GM10248 (cell line): Measurements from ENCODE around the gene ZNF443.
"Not testable (repeated sequence)": the region's sequence is repeated elsewhere in the genome, so short reads cannot be mapped to it uniquely, and the experiment has no call there.

ENCODE experiments used
- CTCF ChIA-PET: fragments of 300-600 bp; sonication (Branson Sonifier 250); formaldehyde crosslinking; extraction: SDS; loops from one replicate; lab custom pipeline; 2021; ENCODE audit warnings: antibody characterized with exemption; lab: Yijun Ruan, JAX
- POLR2A ChIA-PET: fragments of 350-650 bp; sonication (Branson Sonifier 250); formaldehyde crosslinking; extraction: SDS; loops from one replicate; lab custom pipeline; 2020; ENCODE audit warnings: antibody characterized with exemption; lab: Yijun Ruan, JAX
- DNase-seq: peaks from one replicate; pipeline ENCODE4 v3.0.0; 2012; ENCODE audit errors: extremely low spot score
- TF ChIP-seq, protein P1 (sequence below): IDR thresholded peaks from 2 replicates; pipeline ENCODE4 v1.5.1; 2012; ENCODE audit warnings: mild to moderate bottlenecking, low read depth; ENCODE audit errors: extremely low read depth, missing control alignments, control extremely low read depth

Gene ZNF443

DNA sequence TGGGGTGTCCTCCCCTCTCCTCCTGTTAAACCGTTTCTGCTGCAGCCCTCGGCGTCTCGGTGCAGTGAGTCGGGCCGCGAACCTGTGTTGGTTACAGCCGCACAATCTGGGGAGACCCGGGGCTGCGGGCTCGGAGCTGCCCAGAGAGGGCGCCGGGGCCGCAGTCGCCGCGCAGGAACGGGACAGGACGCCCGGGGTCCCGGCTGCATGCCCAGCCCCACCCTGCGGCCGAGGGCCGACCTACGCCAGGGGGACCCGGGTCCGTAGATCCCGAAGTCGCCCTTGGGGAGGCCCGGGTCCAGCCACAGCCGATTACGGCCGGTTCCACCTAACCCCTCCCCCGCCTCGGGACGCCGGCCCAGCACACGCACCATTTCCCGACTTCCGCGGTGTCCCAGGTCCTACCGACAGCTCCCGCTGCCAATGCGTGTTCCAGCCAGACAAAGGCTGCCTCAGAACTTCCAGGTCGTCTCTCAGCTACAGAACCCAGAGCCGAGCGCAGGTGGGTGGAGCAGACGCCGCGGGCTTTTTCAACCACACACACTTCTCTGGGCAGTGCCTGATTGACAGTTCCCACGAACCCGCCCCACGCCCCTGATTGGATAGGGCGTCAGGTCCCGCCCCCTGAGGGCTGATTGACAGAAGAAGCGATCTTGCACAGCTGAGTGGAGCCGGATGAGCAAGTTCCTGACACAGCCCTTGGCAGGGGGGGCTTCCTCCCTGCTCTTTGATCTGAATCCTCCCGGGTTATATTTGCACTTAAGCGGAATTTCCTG lies at the start of gene ZNF443:
ZNF443 (minus strand) TSS at position 481 of the 776 bp plus-strand sequence; CDS start at position 374, 107 bp downstream.
- DNase-seq: peak; percentile 87
- POLR2A ChIA-PET: interaction anchor here (0.5 to 1.5 kb wide), 3 partner anchors 55 to 552 kb away, joined by 3 to 6 read pairs (median 5); no protein-coding TSS in a partner anchor
- TF ChIP-seq, protein P1, sequence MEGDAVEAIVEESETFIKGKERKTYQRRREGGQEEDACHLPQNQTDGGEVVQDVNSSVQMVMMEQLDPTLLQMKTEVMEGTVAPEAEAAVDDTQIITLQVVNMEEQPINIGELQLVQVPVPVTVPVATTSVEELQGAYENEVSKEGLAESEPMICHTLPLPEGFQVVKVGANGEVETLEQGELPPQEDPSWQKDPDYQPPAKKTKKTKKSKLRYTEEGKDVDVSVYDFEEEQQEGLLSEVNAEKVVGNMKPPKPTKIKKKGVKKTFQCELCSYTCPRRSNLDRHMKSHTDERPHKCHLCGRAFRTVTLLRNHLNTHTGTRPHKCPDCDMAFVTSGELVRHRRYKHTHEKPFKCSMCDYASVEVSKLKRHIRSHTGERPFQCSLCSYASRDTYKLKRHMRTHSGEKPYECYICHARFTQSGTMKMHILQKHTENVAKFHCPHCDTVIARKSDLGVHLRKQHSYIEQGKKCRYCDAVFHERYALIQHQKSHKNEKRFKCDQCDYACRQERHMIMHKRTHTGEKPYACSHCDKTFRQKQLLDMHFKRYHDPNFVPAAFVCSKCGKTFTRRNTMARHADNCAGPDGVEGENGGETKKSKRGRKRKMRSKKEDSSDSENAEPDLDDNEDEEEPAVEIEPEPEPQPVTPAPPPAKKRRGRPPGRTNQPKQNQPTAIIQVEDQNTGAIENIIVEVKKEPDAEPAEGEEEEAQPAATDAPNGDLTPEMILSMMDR: no peak
- CTCF ChIA-PET: interaction anchor here (1.1 to 1.3 kb wide), 2 partner anchors 10 to 54 kb away, joined by 3 read pairs; no protein-coding TSS in a partner anchor

DNA sequence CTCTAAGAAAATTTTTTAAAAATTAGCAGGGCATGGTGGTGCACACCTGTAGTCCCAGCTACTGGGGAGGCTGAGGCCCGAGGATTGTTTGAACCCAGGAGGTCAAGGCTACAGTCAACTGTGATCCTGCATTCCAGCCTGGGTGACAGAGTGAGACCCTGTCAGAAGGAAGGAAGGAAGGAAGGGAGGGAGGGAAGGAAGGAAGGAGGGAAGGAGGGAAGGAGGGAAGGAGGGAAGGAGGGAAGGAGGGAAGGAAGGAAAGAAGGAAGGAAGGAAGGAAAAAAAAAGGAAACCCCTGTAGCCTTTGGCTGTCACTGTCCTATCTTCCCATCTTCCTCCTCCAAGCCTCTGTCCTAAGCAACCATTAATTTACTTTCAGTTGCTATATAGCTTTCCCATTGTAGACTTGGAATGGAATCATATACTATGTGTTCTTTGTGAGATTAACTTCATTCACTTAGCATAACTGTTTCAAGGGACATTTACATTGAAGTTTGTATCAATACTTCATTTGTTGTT lies 45.5 kb upstream of the ZNF443 start:
- CTCF ChIA-PET: interaction anchor here (1.0 to 1.3 kb wide), 2 partner anchors 15 to 154 kb away, joined by 3 read pairs; no protein-coding TSS in a partner anchor
- POLR2A ChIA-PET: interaction anchor here (0.7 kb wide), 1 partner anchor 10 kb away, joined by 3 read pairs; no protein-coding TSS in a partner anchor
- not testable (repeated sequence) for DNase-seq

DNA sequence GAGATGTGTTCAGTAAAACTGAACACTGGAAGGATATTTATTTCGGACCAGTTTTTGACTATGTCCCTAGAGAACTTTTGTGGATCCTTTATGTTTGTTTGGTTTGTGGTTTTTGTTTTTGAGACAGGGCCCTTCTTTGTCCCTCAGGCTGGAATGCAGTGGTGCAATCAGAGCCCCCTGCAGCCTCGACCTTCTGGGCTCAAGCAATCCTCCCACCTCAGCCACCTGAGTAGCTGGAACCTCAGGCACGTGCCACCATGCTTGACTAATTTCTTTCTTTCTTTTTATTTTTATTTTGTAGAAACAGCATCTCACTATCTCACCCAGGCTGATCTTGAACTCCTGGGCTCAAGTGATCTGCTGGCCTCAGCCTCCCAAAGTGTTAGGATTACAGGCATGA lies 44.8 kb upstream of the ZNF443 start:
- CTCF ChIA-PET: no interaction called here
- POLR2A ChIA-PET: no interaction called here
- TF ChIP-seq, protein P1: no peak
- DNase-seq: no peak

DNA sequence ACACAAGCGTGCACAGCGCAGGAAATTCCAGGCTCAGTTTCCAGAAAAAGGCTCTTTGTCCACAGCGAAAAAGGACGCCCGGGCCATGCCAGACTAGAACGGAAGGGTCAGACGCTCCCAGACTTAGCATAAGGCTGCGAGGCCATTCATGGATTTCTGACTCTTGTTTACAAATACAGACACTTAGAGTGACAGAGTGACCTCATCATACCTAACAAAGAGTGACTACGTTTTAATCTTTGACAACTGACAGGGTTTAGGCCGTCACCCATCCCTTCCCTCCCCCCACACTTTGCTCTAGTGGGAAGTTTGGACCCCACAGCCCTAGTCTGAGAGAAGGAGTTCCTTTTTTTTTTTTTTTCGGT lies 44.2 kb upstream of the ZNF443 start:
- POLR2A ChIA-PET: interaction anchor here (1.0 kb wide), 1 partner anchor 10 kb away, joined by 4 read pairs; no protein-coding TSS in a partner anchor
- TF ChIP-seq, protein P1: no peak
- no peak for DNase-seq
- CTCF ChIA-PET: interaction anchor here (2.0 kb wide), 1 partner anchor 10 kb away, joined by 8 read pairs; no protein-coding TSS in a partner anchor

DNA sequence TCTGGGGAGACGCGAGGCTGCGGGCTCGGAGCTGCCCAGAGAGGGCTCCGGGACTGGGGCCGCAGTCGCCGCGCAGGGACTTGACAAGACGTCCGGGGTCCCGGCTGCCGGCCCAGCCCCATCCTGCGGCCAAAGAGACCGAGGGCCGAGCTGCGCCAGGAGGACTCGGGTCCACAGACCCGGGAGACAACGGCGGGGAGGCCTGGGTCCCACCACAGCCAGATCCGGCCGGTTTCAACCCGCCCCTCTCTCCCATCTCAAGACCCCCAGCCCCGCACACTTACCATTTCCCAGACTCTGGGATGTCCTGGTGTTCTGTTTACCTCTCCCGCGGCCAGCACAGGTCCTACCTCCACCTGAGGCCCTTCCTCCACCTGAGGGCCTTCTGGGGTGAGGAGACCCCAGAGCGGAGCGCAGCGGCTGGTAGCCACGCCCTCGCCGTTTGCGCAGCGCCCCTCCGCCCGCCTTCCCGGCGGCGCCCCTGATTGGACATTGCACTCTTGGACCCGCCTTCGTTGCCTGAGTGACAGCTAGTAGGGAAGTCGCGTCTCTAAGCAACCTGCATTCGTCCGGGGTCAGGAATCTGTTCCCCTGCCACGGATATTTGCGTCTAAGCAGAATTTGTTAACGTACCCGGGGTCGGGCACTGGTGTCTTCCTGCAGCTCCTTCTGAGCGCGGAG lies 43.7 kb upstream of the ZNF443 start, which contains the start of gene ZNF709:
ZNF709 (minus strand) TSS at position 446 of the 681 bp plus-strand sequence; CDS start at position 287, 159 bp downstream.
- TF ChIP-seq, protein P1: no peak
- POLR2A ChIA-PET: interaction anchor here (1.0 kb wide), 1 partner anchor 11 kb away, joined by 4 read pairs; no protein-coding TSS in a partner anchor
- peak; percentile 95 for DNase-seq
- CTCF ChIA-PET: interaction anchor here (0.7 to 2.0 kb wide), 3 partner anchors 10 to 561 kb away, joined by 3 to 8 read pairs (median 5); no protein-coding TSS in a partner anchor

DNA sequence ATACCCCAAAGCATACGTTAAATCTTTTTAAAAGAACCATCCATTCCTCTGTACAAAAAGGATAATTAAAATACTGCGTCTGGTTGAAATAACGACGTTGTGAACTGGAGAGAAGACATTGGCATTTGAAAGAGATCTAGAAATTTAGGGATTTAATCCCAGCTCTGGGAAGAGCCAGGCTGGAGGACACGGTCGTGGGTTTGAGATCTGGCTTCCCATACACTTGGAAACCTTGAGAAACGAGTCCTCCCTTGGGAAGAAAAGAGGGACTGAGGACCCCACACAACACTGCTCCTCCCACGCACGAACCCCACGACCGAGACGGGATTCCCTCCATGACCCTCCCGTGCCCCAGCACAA lies 43.2 kb upstream of the ZNF443 start:
- TF ChIP-seq, protein P1: no peak
- DNase-seq: no peak
- POLR2A ChIA-PET: no interaction called here
- CTCF ChIA-PET: interaction anchor here (0.7 to 2.0 kb wide), 3 partner anchors 10 to 560 kb away, joined by 3 to 8 read pairs (median 5); no protein-coding TSS in a partner anchor
